HepG2 (cell line): Measurements from ENCODE around the gene MED22. TPM values are rescaled to one million over a fixed set of nuclear protein-coding genes. Genes with fewer than 3 reads are reported as not detected.

Experiments
- AGO2 ChIP-seq: fragments of 200-400 bp; formaldehyde crosslinking; optimal IDR thresholded peaks from 2 replicates; pipeline ENCODE3; 2017; ENCODE audit warnings: mild to moderate bottlenecking, low read depth, low read length, moderate library complexity
- ARNT2 ChIP-seq: sonication (generic); formaldehyde crosslinking; IDR thresholded peaks from 2 replicates; pipeline ENCODE4 v1.8.0; 2022; ENCODE audit warnings: mild to moderate bottlenecking, low read depth, missing genetic modification reagents, moderate library complexity
- ATM ChIP-seq: fragments of 450-650 bp; IDR thresholded peaks from 2 replicates; pipeline ENCODE4 v1.7.1; 2017; ENCODE audit warnings: mild to moderate bottlenecking, borderline replicate concordance
- CBX1 ChIP-seq: IDR thresholded peaks from one replicate; pipeline ENCODE4 v1.6.1; 2016; ENCODE audit warnings: antibody characterized with exemption, low read depth
- CENPBD1 ChIP-seq: sonication (generic); formaldehyde crosslinking; IDR thresholded peaks from 2 replicates; pipeline ENCODE4 v1.8.0; 2022; ENCODE audit warnings: missing genetic modification reagents, low read depth, mild to moderate bottlenecking, borderline replicate concordance
- ESRRA ChIP-seq: sonication (generic); formaldehyde crosslinking; IDR thresholded peaks from 2 replicates; pipeline ENCODE4 v1.5.1; 2020; ENCODE audit warnings: mild to moderate bottlenecking, low read depth, missing genetic modification reagents
- FOXC1 ChIP-seq: sonication (generic); formaldehyde crosslinking; IDR thresholded peaks from 2 replicates; pipeline ENCODE4 v1.8.0; 2022; ENCODE audit warnings: mild to moderate bottlenecking, missing genetic modification reagents, borderline replicate concordance
- GATAD1 ChIP-seq: IDR thresholded peaks from 2 replicates; pipeline ENCODE4 v1.6.1; 2016; ENCODE audit warnings: missing genetic modification reagents, missing compliant biosample characterization
- HIVEP1 ChIP-seq: sonication (generic); formaldehyde crosslinking; IDR thresholded peaks from 2 replicates; pipeline ENCODE4 v1.4.0; 2020; ENCODE audit warnings: mild to moderate bottlenecking, missing genetic modification reagents
- IRF2 ChIP-seq: IDR thresholded peaks from 2 replicates; pipeline ENCODE4 v1.6.1; 2018; ENCODE audit warnings: missing genetic modification reagents, missing compliant biosample characterization
- KLF15 ChIP-seq: sonication (generic); formaldehyde crosslinking; IDR thresholded peaks from 2 replicates; pipeline ENCODE4 v1.8.1; 2023; ENCODE audit warnings: borderline replicate concordance, mild to moderate bottlenecking, inconsistent platforms, missing genetic modification reagents, mixed read lengths
- MAFF ChIP-seq: IDR thresholded peaks from 2 replicates; pipeline ENCODE4 v1.6.1; 2011; ENCODE audit warnings: low read depth, low read length, improper control_type of control experiment
- MAFK ChIP-seq, 2 experiments: IDR thresholded peaks in 1 of 2; conservative IDR thresholded peaks in 1 of 2; 2 replicates each; pipeline ENCODE4 v1.6.1; 2011; ENCODE audit warnings: improper control_type of control experiment in 2 of 2, low read length in 2 of 2
- MBNL3 ChIP-seq: fragments of 250-450 bp; sonication (Bioruptor Pico); conservative IDR thresholded peaks from 2 replicates; pipeline ENCODE4 v1.8.0; 2022; ENCODE audit warnings: mild to moderate bottlenecking, inconsistent platforms
- MED1 ChIP-seq: sonication (generic); formaldehyde crosslinking; IDR thresholded peaks from 2 replicates; pipeline ENCODE4 v1.4.0; 2020; ENCODE audit warnings: missing genetic modification reagents
- MLLT10 ChIP-seq: sonication (generic); formaldehyde crosslinking; IDR thresholded peaks from 2 replicates; pipeline ENCODE4 v1.4.0; 2020; ENCODE audit warnings: missing genetic modification reagents
- MTF2 ChIP-seq: sonication (generic); formaldehyde crosslinking; IDR thresholded peaks from 2 replicates; pipeline ENCODE4 v1.5.0; 2020; ENCODE audit warnings: missing genetic modification reagents, borderline replicate concordance
- NFE2L2 ChIP-seq: fragments of 150-350 bp; IDR thresholded peaks from 2 replicates; pipeline ENCODE4 v1.6.1; 2014; ENCODE audit warnings: low read length
- NFYC ChIP-seq: IDR thresholded peaks from 2 replicates; pipeline ENCODE4 v1.6.1; 2016; ENCODE audit warnings: missing genetic modification reagents, missing compliant biosample characterization
- NONO ChIP-seq, 2 experiments: fragments of 450-650 bp in 1 of 2; sonication (generic) in 1 of 2; formaldehyde crosslinking in 1 of 2; IDR thresholded peaks in 1 of 2; conservative IDR thresholded peaks in 1 of 2; 2 replicates each; pipeline versions ENCODE4 v1.6.1 to v1.8.0; 2017 to 2022; ENCODE audit warnings: mild to moderate bottlenecking in 1 of 2, missing genetic modification reagents in 1 of 2, moderate library complexity in 1 of 2
- RBM22 ChIP-seq: fragments of 200-400 bp; formaldehyde crosslinking; optimal IDR thresholded peaks from 2 replicates; pipeline ENCODE3; 2017; ENCODE audit warnings: mild to moderate bottlenecking, low read length, moderate library complexity
- SRSF4 ChIP-seq: fragments of 200-400 bp; formaldehyde crosslinking; IDR thresholded peaks from one replicate; pipeline ENCODE4 v1.6.1; 2018; ENCODE audit warnings: mild to moderate bottlenecking, low read depth, low read length, moderate library complexity; ENCODE audit not compliant: poor library complexity, severe bottlenecking
- STAT6 ChIP-seq: sonication (generic); formaldehyde crosslinking; IDR thresholded peaks from 2 replicates; pipeline ENCODE4 v1.4.0; 2020; ENCODE audit warnings: missing genetic modification reagents, mild to moderate bottlenecking, borderline replicate concordance
- YY1 ChIP-seq: IDR thresholded peaks from 2 replicates; pipeline ENCODE4 v1.6.1; 2011; ENCODE audit warnings: low read length, low read depth, moderate library complexity, mild to moderate bottlenecking; ENCODE audit not compliant: insufficient read depth, insufficient replicate concordance
- ZBTB3 ChIP-seq: sonication (generic); formaldehyde crosslinking; IDR thresholded peaks from 2 replicates; pipeline ENCODE4 v1.4.0; 2020; ENCODE audit warnings: low read depth, mild to moderate bottlenecking, moderate library complexity, missing genetic modification reagents, borderline replicate concordance
- ZNF20 ChIP-seq: sonication (generic); formaldehyde crosslinking; IDR thresholded peaks from 2 replicates; pipeline ENCODE4 v1.4.0; 2020; ENCODE audit warnings: mild to moderate bottlenecking, moderate library complexity, missing genetic modification reagents
- ZNF333 ChIP-seq: sonication (generic); formaldehyde crosslinking; IDR thresholded peaks from 2 replicates; pipeline ENCODE4 v1.4.0; 2020; ENCODE audit warnings: mild to moderate bottlenecking, missing genetic modification reagents, borderline replicate concordance
- ZNF546 ChIP-seq: sonication (generic); formaldehyde crosslinking; conservative IDR thresholded peaks from 2 replicates; pipeline ENCODE4 v1.8.1; 2023; ENCODE audit warnings: mild to moderate bottlenecking, missing genetic modification reagents
- ZNF563 ChIP-seq: sonication (generic); formaldehyde crosslinking; IDR thresholded peaks from 2 replicates; pipeline ENCODE4 v1.8.0; 2022; ENCODE audit warnings: mild to moderate bottlenecking, moderate library complexity, missing genetic modification reagents
- ZNF605 ChIP-seq: sonication (generic); formaldehyde crosslinking; IDR thresholded peaks from 2 replicates; pipeline ENCODE4 v1.8.0; 2022; ENCODE audit warnings: mild to moderate bottlenecking, missing genetic modification reagents
- polyA plus RNA-seq, 8 experiments: library from polyadenylated mRNA; depleted of rRNA in 3 of 8; stranded (reverse) in 7 of 8; unstranded in 1 of 8; fragments of >200 nt; fragmentation: Illumina TruSeq in 4 of 8; extraction: Trizol in 4 of 8; gene quantifications; 2 replicates each; pipeline versions ENCODE4 v1.2.1 to v1.2.3, GENCODE V29; 2011 to 2016; ENCODE audit warnings: low read depth in 4 of 8, missing spikeins in 1 of 8, mixed read lengths in 1 of 8; ENCODE audit not compliant: insufficient read depth in 1 of 8
- total RNA-seq, 5 experiments: library from RNA; depleted of rRNA; stranded (reverse); fragments of >200 nt; fragmentation: Illumina TruSeq; extraction: Trizol; gene quantifications; 2 replicates each; pipeline ENCODE4 v1.2.3, GENCODE V29; 2016; ENCODE audit warnings: low read depth in 1 of 5

The MED22 gene
- total and polyA plus RNA-seq, 2 of the 13 experiments (the other 11 are each of a cell fraction or from before 2014, with no cell fraction given): 15.8 to 22.1 TPM

- TF ChIP-seq STAT6 (CRISPR knock-in tag) (no peak), MAFK (conservative IDR thresholded peaks at IDR 0.05 in 1 of 2, IDR thresholded peaks at IDR 0.05 in 1 of 2; ENCODE audit: low read length in 2 of 2) (no peak), IRF2 (CRISPR knock-in tag) (no peak), ZNF333 (CRISPR knock-in tag) (no peak), ZBTB3 (CRISPR knock-in tag) (no peak), CENPBD1 (no peak), MBNL3 (no peak), RBM22 (no peak), NFYC (CRISPR knock-in tag) (no peak), ESRRA (CRISPR knock-in tag) (no peak), NONO (IDR thresholded peaks at IDR 0.05) (no peak), NONO (CRISPR knock-in tag; conservative IDR thresholded peaks at IDR 0.05) (no peak; the same call in 1 of the 2 replicates), SRSF4 (no peak), GATAD1 (peak; percentile 51), CBX1 (no peak), ZNF605 (CRISPR knock-in tag) (no peak; the same call in 1 of the 2 replicates), MTF2 (CRISPR knock-in tag) (0 out of 2 replicates have a peak, but pooled peaks have one; percentile 26), YY1 (no peak), HIVEP1 (no peak), MAFF (no peak), ATM (no peak), NFE2L2 (no peak), KLF15 (CRISPR knock-in tag) (no peak), AGO2 (peak; percentile 80), ZNF563 (CRISPR knock-in tag) (no peak), ARNT2 (CRISPR knock-in tag) (no peak), ZNF546 (CRISPR knock-in tag) (no peak), MLLT10 (CRISPR knock-in tag) (no peak), FOXC1 (peak; percentile 51; the same call in 1 of the 2 replicates), ZNF20 (no peak), MED1 (CRISPR knock-in tag) (peak; percentile 49; the same call in 1 of the 2 replicates)
These were observed 27.3 kb upstream of the MED22 start (continued) for GRCh38 chr9:133375116-133375723.
